Activated B cell treated with CpG ODN at 0.5 μM for 24 hours (primary cell): Measurements from ENCODE around the gene ZNF683. TPM values are rescaled to one million over a fixed set of nuclear protein-coding genes. Genes with fewer than 3 reads are reported as not detected.
A peak's percentile ranks its signal among the peaks of the same experiment; 100 is the strongest.

Experiments used
- ATAC-seq: fragments of 200-7000 bp; cut with Tn5 transposase; one replicate; pipeline ENCODE4 v1.10.0; 2021; ENCODE audit warnings: low read depth, mild to moderate bottlenecking, moderate library complexity
- CTCF ChIA-PET: fragments of 350-600 bp; sonication (Branson Sonifier 250); formaldehyde crosslinking; loops from one replicate; lab custom pipeline; 2021; ENCODE audit warnings: antibody characterized with exemption; lab: Charles Lee
- POLR2A ChIA-PET: fragments of 350-600 bp; sonication (Branson Sonifier 250); formaldehyde crosslinking; loops from one replicate; lab custom pipeline; 2021; ENCODE audit warnings: antibody characterized with exemption; lab: Charles Lee
- DNase-seq: peaks from one replicate; pipeline ENCODE4 v3.0.0; 2022
- H3K27ac Mint-ChIP-seq: one replicate; pipeline ENCODE4 v1.8.0; 2020; ENCODE audit warnings: mixed read lengths
- H3K27me3 Mint-ChIP-seq: one replicate; pipeline ENCODE4 v1.8.0; 2021; ENCODE audit warnings: mixed read lengths
- H3K36me3 Mint-ChIP-seq: one replicate; pipeline ENCODE4 v1.8.0; 2021; ENCODE audit warnings: low read depth, mixed read lengths
- H3K4me1 Mint-ChIP-seq: one replicate; pipeline ENCODE4 v1.8.0; 2021; ENCODE audit warnings: mixed read lengths
- H3K4me3 Mint-ChIP-seq: one replicate; pipeline ENCODE4 v1.8.0; 2020; ENCODE audit warnings: mild to moderate bottlenecking, mixed read lengths
- H3K9me3 Mint-ChIP-seq: one replicate; pipeline ENCODE4 v1.8.0; 2020; ENCODE audit warnings: mixed read lengths
- intact Hi-C: fragments of 100-400 bp; cut with micrococcal nuclease; formaldehyde crosslinking; loops from one replicate; pipeline ENCODE4 v1.15.1; 2024
- total RNA-seq: library from RNA; stranded (reverse); gene quantifications from 2 replicates; pipeline ENCODE4 v1.2.3, GENCODE V29; 2022
- TF ChIP-seq, protein P1 (sequence below): fragments of 200-600 bp; IDR thresholded peaks from one replicate; pipeline ENCODE4 v1.8.0; 2022; ENCODE audit warnings: antibody characterized with exemption, mild to moderate bottlenecking

The ZNF683 gene
- total RNA-seq, 1 donor from 2014 or later: not detected

DNA sequence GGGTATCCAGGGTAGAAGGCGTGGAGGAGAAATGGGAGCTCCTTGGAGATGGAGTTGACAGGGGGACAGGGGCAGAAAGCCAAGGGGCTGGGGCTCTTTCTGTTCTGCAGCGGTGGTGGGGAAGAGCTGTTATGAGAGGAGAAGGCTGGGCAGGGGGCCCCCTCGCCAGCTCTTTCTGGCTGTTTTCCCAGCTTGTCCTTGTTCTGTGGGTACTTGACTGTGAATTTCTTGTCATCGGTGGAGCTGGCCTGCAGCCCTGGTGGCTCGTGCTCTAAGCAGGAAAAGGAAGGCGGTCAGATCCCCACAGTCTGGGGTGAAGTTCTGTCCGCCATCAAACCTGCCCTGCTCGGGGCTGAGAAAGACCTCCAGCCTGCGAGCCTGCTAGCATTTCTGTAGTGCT, 7.6 kb downstream of the ZNF683 start:
- DNase-seq (no peak), ATAC-seq (no peak)
- TF ChIP-seq, protein P1, sequence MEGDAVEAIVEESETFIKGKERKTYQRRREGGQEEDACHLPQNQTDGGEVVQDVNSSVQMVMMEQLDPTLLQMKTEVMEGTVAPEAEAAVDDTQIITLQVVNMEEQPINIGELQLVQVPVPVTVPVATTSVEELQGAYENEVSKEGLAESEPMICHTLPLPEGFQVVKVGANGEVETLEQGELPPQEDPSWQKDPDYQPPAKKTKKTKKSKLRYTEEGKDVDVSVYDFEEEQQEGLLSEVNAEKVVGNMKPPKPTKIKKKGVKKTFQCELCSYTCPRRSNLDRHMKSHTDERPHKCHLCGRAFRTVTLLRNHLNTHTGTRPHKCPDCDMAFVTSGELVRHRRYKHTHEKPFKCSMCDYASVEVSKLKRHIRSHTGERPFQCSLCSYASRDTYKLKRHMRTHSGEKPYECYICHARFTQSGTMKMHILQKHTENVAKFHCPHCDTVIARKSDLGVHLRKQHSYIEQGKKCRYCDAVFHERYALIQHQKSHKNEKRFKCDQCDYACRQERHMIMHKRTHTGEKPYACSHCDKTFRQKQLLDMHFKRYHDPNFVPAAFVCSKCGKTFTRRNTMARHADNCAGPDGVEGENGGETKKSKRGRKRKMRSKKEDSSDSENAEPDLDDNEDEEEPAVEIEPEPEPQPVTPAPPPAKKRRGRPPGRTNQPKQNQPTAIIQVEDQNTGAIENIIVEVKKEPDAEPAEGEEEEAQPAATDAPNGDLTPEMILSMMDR: no peak
- CTCF ChIA-PET: interaction anchor here (1.0 to 3.5 kb wide), 7 partner anchors 13 to 195 kb away, joined by 3 to 26 read pairs (median 6); partner anchors contain the start of genes CEP85 and ZNF593
- intact Hi-C loops: loop anchor here (1.0 kb wide), 1 partner anchor 175 kb away; the partner anchor contains the start of gene CATSPER4
- POLR2A ChIA-PET: no interaction called here
- H3K27me3 Mint-ChIP-seq: peaks cover 24% of the 10 kb centered on the region
- no peaks in the 10 kb centered on the region for H3K9me3 Mint-ChIP-seq
- H3K4me3 Mint-ChIP-seq: no peak overlapping the region
- peaks cover 22% of the 10 kb centered on the region for H3K4me1 Mint-ChIP-seq
- no peak overlapping the region for H3K27ac Mint-ChIP-seq
- no peaks in the 10 kb centered on the region for H3K36me3 Mint-ChIP-seq

DNA sequence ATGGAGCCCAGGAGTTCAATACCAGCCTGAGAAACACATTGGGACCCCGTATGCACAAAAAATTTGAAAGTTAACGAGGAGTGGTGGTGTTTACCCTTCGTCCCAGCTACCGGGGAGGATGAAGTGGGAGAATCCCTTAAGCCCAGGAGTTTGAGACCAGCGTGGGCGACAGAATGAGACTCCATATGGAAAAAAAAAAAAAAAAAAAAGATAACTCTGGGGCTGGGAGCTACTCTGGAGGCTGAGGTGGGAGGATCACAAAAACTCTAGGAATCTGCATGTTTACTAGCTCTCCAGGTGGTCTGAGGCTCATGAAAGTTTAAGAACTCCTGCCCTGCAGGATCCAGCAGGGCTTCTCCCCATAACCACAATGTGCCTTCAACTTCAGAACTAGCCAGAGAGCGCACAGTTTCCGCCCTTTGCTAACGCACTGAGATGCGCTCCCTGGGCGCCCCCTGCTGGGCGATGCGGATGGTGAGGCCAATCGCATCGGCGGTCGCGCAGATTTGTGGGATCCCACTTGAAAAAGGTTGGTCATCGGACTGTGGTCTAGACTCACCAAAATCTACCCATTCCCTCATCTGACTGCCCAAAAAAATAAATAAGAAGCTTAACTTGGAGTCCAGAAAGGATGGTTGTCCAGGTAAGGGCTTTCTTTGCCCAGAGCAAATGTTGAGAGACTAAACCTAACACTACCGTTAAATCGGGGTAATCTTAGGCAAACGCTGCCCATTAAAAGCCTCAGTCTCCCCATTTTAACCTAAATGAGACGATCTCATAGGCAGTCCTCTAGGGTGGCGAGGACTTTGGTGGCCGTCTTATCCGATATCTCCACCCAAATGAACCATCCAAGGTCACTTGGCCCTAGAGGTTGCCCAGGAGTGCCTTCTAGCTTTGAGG, 8.8 kb downstream of the ZNF683 start:
- DNase-seq: peak; percentile 81
- POLR2A ChIA-PET: interaction anchor here (0.5 to 0.6 kb wide), 2 partner anchors 20 to 103 kb away, joined by 3 to 4 read pairs; no protein-coding TSS in a partner anchor
- intact Hi-C loops: loop anchor here (1.0 kb wide), 5 partner anchors 42 to 258 kb away; partner anchors contain the start of genes CATSPER4 and ZNF593
- Mint-ChIP-seq H3K27me3 (peaks cover 24% of the 10 kb centered on the region), H3K4me3 (no peak overlapping the region), H3K27ac (no peak overlapping the region), H3K9me3 (no peaks in the 10 kb centered on the region), H3K4me1 (peaks cover 27% of the 10 kb centered on the region), H3K36me3 (no peaks in the 10 kb centered on the region)
- peak; percentile 72 for ATAC-seq
- CTCF ChIA-PET: interaction anchor here (0.7 to 3.5 kb wide), 11 partner anchors 10 to 194 kb away, joined by 3 to 26 read pairs (median 5); partner anchors contain the start of genes CEP85 and ZNF593
- TF ChIP-seq, protein P1: peak; percentile 90

DNA sequence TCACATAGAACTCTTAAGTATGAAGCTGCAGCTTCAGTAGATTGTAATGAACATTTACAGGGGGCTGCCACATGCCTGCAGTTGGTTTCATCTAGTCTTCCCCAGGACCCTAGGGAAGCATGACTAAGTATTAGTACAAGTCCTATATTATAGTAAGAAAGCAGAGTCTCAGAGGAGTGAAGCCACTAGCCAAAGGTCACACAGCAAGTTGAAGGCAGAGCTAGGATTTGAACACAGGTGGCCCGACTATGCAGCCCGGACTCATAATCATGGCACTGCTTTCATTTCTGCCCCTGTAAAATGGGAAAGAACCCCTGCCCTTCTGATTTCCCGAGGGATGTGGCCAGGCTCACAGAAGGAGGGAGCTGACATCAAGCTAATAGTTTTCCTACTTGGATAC, 10.2 kb downstream of the ZNF683 start:
- no peaks in the 10 kb centered on the region for H3K36me3 Mint-ChIP-seq
- DNase-seq (no peak), ATAC-seq (no peak)
- no peaks in the 10 kb centered on the region for H3K9me3 Mint-ChIP-seq
- H3K27me3 Mint-ChIP-seq: peaks cover 21% of the 10 kb centered on the region
- ChIA-PET CTCF (interaction anchor here (0.9 to 1.8 kb wide), 12 partner anchors 16 to 257 kb away, joined by 3 to 7 read pairs (median 4); partner anchors contain the start of gene ZNF593), POLR2A (interaction anchor here (0.6 to 1.5 kb wide), 2 partner anchors 24 to 39 kb away, joined by 3 read pairs; no protein-coding TSS in a partner anchor)
- peak overlapping the region; percentile 9 for H3K4me3 Mint-ChIP-seq
- intact Hi-C loops: no loop called here
- no peak overlapping the region for H3K27ac Mint-ChIP-seq
- peaks cover 29% of the 10 kb centered on the region for H3K4me1 Mint-ChIP-seq
- TF ChIP-seq, protein P1: no peak

DNA sequence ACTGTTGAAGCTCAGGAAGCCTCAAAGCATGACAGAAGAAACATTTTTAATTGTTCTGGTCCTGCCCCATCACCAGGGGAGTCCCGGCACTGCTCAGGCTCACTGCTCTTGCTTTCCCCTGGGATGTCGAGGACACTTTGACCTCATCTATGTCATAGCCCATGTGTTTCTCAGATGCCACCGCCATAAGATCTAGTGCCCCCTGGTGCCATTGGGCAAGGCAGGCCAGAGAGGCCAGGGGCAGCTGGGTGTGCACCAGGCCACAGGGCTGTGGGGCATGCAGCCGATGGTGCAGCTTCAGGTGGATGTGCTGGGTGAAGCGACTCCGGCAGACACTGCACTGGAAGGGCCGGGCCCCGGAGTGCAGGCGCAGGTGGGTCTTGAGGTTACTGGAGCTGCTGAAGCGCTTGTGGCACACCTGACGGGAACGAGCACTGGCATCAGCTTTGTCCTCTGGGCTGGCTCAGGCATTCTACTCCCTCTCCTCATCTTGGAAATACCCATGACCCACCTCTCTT, 10.9 kb downstream of the ZNF683 start:
- intact Hi-C loops: no loop called here
- H3K4me1 Mint-ChIP-seq: peaks cover 29% of the 10 kb centered on the region

More for the DNA sequence above, 10.9 kb downstream of the ZNF683 start:
- H3K9me3 Mint-ChIP-seq: no peaks in the 10 kb centered on the region
- ATAC-seq (peak; percentile 61), DNase-seq (no peak)
- no peak overlapping the region for H3K27ac Mint-ChIP-seq
- TF ChIP-seq, protein P1: no peak
- H3K27me3 Mint-ChIP-seq: peaks cover 21% of the 10 kb centered on the region
- no peaks in the 10 kb centered on the region for H3K36me3 Mint-ChIP-seq
- ChIA-PET POLR2A (interaction anchor here (1.0 to 2.2 kb wide), 3 partner anchors 23 to 43 kb away, joined by 3 to 8 read pairs (median 3); no protein-coding TSS in a partner anchor), CTCF (interaction anchor here (0.9 to 1.8 kb wide), 12 partner anchors 16 to 257 kb away, joined by 3 to 7 read pairs (median 4); partner anchors contain the start of gene ZNF593)
- H3K4me3 Mint-ChIP-seq: no peak overlapping the region
